SHP77 treated with DMSO at 0.1 percent for 48 hours (cell line): ENCODE results near the gene FGGY.
"Not testable (repeated sequence)": the region's sequence is repeated elsewhere in the genome, so short reads cannot be mapped to it uniquely, and the experiment has no call there.

Experiments
- DNase-seq: peaks from one replicate; lab custom pipeline; 2025; lab: John Stamatoyannopoulos, UW

FGGY gene

DNA sequence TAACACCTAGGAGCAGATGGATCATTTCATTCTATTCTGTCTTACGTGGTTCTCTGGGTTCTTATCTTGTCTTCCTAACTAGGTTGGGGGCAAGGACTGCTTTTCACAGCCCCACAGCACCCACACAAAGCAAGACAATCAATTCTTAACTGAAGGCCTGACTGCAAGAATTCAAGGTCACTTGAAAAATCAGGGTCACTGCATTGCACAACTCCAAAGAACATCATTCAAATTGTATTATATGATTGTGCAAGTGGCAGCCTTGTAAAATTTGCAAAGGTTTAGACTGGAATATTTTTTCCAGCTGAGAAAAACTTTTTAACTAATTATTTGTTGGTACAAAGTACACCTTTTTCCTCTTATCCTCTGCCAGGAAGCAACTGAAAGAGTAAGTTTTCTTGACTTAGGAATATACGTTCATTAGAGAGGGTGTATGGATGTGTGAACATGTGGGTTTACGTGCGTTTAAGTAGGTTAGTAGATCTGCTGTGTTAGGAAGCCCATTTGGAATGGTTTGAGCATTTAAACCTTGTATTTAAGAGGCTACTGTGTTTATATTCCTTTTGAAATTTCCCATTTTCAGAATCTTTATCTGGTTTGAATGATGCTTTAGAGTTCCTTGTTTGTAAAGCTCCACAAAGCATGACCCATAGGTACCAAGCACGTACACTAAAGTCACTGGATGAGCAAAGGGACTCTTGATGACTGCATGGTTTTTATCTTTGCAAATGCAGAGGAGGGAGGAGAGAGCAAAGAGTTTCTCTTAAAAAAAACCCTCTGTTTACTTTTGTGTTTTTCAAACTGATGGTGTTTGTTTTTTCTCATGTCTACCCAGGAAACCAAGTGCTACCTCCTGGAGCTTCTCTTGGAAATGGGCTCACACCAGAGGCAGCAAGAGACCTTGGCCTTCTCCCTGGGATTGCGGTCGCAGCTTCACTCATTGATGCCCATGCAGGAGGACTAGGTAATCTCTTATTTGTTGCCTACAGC is 214.9 kb downstream of the FGGY start:
- no peak for DNase-seq

DNA sequence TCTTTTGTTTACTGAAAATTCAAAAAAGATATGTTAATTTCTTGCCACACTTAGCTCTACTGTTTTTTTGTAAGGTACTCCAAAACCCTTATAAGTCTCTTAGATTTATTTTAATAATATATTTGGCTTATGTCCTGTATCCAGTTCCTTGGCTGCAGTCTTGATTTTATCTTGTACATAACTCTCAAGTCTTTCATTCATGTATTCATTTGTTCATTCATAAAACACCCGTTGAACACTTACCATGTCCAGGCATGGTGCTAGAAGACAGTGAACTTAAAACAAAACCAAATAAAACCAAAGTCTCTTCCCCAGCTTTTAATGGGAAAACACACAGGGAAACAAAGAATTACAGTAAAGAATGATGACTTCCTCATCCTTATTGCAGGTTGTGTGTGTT is 215.8 kb downstream of the FGGY start:
- no peak for DNase-seq

DNA sequence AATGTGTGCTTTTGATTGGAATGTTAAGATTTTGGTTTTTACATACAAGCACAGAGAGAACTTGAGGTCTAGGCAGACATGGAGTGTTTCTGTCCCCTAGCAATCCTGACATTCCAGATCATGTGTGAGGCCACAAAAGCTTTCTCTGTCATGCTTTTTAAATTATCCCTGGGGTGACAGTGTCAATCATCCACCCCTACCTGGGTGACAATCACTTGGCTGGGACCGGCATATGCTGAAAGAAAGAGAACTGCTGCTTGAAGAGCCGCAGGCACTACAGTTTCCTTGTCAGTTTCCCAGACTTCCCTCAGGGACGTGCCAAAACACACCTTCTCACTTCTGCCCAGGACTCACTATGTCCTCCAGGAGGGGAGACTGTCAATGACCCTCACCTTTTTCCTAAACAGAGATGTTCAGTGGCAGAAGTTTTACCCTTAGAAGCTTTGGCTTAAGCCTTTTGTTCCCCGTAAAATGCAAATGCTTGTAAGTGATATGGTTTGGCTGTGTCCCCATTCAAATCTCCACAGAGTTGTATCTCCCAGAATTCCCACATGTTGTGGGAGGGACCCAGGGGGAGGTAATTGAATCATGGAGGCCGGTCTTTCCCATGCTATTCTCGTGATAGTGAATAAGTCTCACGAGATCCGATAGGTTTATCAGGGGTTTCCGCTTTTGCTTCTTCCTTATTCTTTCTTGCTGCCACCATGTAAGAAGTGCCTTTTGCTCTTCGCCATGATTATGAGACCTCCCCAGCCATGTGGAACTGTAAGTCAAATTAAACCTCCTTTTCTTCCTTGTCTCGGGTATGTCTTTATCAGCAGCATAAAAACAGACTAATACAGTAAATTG is 217.4 kb downstream of the FGGY start:
- DNase-seq, result no peak

DNA sequence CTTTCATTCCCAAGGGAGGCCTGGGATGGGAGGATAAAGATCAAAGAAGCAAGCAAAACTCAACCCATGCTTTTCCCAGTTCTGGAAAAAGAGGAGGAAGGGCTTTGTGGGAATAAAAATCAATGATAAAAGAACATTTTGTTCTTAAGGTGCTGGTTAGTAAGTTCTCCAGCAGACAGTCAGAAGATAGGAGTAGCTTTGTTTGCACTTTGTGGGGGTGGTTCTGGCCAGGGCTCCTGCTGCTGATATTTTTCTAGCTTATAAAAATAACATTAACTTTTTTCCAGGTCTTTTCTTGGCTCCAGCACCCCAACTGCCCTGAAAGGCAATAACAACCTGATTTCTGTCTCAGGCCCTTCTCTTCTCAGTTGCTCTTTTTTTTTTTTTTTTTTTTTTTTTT is 220.0 kb downstream of the FGGY start:
- no peak for DNase-seq

DNA sequence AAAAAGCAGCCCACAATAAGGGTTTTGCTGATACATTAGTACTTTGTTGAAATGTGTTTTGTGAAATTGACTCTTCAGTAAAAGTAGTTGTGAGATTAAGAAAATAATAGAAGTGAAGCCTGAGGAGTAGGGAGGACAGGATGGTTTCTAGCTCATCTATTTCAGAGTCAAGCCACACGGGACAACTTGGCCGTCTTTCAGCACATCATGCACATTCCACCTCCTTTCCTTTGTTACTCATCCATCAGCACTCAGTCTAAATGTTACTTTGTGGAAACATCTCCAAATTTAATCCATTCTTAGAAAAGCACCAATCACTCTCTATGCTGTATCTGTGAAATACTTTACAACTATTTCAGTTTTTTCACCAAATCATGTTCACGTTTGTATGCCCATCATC is 223.3 kb downstream of the FGGY start:
- DNase-seq, result no peak

DNA sequence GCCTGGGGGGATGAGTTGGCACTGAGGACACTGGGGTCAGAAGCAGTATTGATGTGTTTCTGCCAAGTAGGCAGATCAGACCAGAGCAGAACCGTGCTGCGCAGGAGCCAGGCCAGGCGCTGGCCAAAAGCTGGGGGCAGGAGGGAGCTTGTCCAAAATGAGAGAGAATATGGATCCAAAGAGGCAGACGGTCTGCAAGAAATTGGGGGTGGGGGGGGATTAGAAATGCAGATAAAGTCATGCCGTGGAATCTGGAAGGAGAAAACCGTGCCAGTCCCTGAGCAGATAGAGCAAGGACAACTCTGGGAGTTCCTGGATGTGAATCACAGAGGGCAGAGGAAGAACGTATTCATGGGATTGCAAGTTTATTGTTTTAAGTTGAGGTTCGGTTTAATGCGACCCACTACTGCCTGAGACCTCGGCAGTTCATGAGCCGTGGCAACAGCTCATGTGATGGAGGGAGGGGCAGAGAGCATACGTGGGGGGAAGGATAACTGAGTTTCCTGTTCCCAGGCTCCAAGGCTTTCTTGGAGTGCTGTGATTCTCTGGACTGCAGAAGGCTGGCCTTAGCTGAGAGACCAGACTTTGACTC is 224.0 kb downstream of the FGGY start:
- no peak for DNase-seq

DNA sequence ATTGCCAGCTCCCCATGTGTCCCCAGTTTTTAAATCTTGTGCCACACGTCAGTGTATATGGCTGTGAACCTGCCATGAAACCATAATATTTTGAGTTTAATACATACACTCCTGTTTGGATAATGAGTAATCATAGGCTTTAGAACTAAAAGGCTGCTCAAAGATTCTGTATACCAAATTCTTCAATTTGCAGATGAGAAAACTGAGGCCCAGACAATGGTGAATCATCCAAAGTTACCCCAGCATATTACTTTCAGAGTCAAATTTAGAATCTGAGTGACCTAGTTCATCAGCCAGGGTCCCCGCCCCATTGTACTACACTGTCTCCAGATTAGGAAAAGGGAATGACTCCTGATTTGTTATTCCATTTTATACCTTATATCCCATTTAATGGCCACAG is 224.6 kb downstream of the FGGY start:
- no peak for DNase-seq

DNA sequence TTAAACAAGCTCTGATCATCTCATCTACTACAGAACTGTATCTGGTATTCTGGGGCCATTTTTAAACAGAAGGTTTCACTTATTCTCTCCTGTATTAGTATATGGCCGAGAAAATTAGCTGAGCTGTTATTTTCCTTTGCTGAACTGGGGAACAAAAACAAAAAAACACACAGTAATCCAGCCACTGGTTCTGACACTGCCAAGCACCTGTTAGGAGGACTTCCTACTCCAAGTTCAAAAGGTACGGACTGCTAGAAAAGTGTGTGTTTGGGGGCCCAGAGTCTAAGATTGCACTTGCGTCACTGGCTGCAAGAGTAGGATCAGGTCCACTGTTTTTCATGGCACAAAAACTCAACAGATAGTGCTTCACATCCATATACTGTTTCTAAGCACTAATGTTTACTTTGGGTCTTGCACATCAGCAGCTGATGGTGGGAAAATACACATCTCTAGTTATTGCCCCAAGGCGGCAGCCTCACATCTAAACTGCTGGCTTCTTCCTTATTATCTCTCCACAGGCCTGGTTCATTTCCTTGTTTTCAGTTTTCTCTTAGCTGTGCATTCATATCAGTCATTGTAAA is 226.1 kb downstream of the FGGY start:
- no peak for DNase-seq

DNA sequence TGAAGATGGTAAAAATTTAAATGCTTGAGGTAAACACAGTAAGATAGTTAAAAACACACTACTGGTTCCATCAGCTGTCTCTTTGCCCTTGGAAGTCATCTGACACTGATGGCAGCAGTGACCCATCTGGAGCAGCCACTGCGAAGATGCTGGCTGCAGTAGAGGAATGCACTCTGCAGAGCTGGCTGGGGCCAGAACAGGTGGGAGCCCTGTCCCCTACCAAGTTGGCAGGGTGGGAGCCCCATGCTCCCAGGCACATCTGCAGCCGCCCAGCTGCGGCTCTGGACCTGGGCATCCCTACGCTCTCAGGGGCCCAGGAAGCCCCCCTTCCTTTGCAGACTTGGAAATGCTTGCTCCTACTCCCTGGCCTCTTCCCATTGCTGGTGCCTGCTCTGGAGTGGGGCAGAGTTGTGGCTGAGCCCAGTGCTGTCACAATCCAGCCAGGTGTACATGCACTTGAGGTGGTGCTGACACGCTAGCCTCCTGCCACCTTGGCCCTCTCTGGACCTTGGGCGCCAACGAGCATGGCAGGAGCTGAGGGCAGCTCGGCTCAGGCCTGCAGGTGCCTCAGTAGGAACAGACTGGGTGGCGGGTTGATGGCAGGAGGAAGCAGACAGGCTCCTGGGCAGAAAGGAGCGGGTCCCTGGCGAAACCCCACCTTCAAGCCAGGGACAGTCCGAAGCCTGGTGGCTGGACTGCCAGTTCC is 227.0 kb downstream of the FGGY start:
- no peak for DNase-seq

DNA sequence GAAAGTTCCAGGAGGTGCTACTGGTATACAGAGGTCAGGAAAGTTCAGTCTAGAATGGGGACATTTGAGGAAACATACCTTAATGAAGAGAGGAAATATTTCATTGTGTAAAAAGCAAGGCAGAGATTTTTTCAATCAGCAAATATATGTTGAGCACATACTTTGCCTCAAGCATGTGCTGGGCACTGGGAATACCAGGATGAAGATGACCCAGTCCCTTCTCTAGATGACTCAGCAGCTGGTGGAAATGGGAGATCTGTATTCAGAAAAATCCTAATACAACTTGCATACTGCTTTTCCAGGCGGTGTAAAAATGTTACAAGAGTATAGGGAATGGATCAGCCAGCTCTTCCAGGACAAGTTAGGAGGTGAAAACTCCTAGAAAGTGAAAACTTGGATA is 229.3 kb downstream of the FGGY start:
- DNase-seq, result no peak

DNA sequence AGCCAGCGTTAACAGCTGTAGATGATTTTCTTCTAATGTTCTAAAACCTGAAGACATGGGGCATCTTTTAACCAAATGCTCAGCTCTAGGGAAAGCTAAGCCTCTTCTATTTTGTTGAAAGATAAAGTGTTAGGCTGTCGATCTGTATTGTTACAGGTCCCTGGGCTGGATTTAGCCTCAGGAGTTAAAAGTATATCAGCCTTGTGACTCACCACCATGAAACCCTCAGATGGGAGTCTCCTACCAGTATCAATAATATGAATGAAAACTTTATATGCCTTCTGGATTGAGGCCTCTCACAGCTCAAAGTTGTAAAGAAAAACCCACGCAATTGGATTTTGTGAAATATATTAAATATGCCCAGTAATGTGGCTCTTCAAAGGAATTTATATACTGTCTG is 231.6 kb downstream of the FGGY start:
- no peak for DNase-seq

DNA sequence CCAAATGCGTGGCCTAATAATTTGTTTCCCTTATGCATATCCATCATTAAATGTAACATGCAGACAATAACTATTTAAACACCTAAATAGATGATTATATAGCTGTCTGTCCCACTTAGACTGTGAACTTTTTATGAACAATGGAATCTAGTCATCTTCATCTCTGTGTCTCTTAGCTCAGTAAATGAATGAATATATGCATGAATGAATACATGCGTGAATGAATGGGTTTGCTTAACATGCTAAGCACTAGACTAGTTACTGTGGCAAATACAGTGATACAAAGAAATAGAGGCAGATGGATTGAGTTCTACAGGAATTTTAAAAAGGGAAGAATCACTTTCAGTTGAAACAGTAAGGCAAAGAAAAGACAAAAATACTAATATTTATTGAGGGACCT is 232.0 kb downstream of the FGGY start:
- DNase-seq, result no peak

DNA sequence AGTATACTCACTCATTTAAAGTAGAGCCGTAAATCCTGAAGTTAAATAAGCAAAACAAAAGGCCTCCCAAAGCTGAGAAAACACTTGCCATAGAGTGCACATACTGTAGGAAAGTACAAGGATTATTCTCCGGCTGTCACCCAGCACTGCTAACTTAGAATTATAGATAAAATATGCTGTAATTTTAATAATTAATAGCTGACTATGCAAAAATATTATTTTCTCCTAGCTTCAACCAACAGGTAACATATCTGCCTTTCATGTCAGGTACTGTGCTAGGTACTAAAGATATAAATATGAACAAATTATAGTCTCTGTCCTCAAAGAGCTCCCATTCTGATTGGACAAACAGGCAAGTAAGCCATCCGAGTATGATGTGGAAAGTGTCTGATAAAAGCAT is 233.2 kb downstream of the FGGY start:
- DNase-seq, result no peak

DNA sequence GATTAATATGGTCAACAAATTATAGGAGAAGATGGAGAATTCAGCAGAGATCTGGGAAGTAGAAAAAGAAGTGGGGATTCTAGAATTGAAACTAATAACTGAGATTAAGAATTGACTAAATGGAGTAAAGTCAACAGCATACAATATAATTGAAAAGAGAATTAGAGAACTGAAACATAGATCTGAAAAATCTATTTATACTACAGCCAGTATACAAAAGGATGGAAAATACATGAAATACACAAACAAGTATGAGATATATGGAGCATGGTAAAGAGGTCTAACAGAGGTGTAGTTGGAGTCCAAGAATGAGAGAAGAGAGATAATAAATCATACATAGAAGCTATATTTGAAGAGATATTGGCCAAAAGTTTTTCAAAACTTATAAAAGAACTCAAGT is 235.2 kb downstream of the FGGY start:
- DNase-seq, result no peak

DNA sequence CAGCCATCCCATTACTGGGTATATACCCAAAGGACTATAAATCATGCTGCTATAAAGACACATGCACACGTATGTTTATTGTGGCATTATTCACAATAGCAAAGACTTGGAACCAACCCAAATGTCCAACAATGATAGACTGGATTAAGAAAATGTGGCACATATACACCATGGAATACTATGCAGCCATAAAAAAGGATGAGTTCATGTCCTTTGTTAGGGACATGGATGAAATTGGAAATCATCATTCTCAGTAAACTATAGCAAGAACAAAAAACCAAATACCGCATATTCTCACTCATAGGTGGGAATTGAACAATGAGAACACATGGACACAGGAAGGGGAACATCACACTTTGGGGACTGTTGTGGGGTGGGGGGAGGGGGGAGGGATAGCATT is 241.6 kb downstream of the FGGY start:
- not testable (repeated sequence) for DNase-seq

DNA sequence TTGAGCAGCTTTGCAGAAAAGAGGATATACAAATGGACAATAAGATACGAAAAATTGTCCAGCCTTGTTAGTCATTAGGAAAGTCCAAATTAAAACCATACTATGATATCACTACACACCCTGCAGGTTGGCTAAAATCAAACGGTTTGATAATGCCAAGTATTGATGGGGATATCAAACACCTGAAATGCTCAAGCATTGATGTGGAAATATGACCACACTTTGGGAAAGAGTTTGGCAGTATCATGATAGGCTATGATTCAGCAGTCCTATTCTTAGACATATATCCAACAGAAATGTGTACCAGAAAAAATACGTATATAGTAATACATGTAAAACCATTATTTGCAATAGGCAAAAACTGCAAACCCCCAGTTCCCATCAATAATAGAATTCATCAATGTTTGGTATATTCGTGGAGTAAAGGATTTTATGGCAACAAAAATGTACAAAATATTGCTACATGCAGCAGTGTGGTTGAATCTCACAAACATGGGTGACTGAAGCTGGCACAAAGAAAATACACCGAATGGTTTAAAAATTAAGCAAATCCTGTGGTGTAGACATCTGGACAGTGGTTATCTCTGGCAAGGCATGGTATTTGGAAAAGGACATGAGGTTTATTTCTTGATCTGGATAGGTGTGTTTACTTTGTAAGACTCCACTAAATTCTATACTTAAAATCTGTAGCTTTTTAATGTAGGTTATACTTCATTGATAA is 243.2 kb downstream of the FGGY start:
- DNase-seq, result no peak

DNA sequence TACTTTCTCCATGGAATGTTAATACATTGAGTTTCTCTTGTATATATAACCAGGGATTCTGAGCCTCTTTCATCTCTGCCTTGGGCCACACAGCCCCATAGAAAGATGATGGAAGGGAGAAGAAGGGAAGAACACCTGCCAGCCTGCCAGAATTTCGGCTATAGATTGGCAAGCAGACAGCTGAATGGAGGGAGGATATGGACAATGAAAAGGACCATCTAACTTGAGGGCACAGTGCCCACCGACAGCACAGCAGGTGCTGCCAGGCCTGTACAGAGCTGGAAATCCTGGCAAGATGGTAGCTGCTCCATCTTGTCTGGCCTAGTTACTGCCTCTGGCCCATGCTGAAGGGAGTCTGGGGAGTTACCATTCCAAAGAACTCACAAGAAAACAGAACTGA is 244.3 kb downstream of the FGGY start:
- no peak for DNase-seq

DNA sequence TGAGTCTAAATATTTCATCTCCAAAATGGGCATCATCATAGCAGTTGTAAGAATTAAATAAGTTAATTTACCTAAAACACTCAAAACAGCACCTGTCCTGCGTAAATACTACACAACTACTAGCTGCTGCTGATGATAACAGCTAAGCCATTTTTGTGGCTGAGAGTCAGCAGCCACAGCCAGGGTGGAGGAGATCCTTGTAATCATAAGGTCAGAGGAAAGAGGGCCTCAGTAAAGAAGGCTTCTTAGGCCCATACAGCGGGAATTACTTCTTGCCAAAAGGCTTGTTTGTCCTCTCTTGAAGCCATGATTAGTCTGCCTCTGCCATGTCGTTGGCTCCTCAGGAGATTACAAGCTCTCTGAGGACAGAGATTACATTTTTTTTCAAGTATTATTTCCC is 245.0 kb downstream of the FGGY start:
- no peak for DNase-seq

DNA sequence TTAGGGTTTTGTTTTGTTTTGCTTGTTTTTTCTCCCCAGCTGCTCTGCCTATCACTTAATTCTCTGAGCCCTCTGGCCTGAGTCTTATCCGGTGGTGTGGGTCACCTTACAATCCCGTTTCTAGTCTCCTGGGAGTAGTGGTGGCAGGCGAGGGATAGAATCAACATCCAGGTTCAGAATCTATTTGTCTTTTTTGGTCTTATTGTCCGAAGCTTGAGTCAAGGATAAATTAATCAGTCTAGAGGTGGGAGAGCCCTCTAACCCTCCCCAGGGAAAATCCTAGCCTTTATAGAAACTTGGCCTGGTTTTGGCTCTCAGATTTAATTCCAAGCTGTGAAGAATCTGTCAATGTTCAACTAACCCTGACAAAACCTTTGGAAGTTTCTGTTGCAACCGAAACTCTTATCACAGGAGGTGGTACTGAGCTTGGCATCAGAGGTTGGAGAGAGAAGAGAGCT is 246.3 kb downstream of the FGGY start:
- DNase-seq, result no peak

DNA sequence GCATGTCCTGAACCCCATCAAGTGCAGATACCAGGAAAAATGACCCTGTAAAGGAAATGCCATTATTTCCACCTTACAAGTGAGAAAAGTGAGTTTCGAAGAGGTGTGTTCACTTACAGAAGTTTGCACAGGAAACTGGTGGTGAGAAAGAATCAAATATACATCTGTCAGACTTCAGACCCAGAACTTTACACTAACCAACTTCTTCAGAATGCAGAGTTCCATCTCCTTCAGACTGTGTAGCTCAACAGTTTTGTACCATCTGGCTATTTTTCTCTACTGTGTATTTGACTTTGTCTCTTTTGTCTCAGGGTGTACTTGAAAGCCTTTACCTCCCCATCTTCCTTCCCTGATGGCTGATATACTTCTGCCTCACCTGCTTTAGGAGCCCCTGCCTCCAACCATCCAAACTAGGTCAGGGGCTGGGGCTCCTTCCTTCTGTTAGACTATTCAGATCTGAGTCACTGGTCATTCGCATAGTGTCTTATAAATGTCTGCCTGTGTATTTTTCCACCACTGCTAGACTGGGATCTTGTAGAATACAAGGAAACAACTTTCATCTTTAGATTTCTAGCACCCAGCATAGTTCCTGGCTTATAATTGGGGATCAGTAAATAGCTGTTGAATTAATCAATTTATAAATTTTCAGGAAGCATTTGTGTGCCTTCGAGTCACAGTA is 247.9 kb downstream of the FGGY start:
- DNase-seq, result no peak
